Mesendoderm (in vitro differentiated cells): ENCODE results near the gene DCDC2.

Source experiments
- DNase-seq: peaks from one replicate; pipeline ENCODE4 v3.0.0; 2013
- H2AK5ac ChIP-seq: 2 replicates; pipeline ENCODE4 v1.6.1; 2013; ENCODE audit warnings: low read length, inconsistent platforms
- H2BK120ac ChIP-seq: 2 replicates; pipeline ENCODE4 v1.6.1; 2013; ENCODE audit warnings: low read depth, mild to moderate bottlenecking, low read length, moderate library complexity, mixed read lengths
- H2BK15ac ChIP-seq: replicated peaks from 2 replicates; pipeline ENCODE4 v1.6.1; 2013; ENCODE audit warnings: low read depth, mild to moderate bottlenecking, moderate library complexity
- H2BK5ac ChIP-seq: 2 replicates; pipeline ENCODE4 v1.6.1; 2013; ENCODE audit warnings: low read length, inconsistent platforms
- H3K18ac ChIP-seq: 2 replicates; pipeline ENCODE4 v1.6.1; 2013; ENCODE audit warnings: mild to moderate bottlenecking, low read length, mixed read lengths
- H3K23ac ChIP-seq: one replicate; pipeline ENCODE4 v1.6.1; 2013; ENCODE audit warnings: low read length
- H3K27ac ChIP-seq: 2 replicates; pipeline ENCODE4 v1.5.1; 2013; ENCODE audit warnings: low read depth, mild to moderate bottlenecking, inconsistent platforms, low read length, moderate library complexity
- H3K27me3 ChIP-seq: 2 replicates; pipeline ENCODE4 v1.6.1; 2013; ENCODE audit warnings: low read length, control low read depth, mild to moderate bottlenecking, inconsistent platforms; ENCODE audit not compliant: insufficient read depth, poor library complexity
- H3K36me3 ChIP-seq: 2 replicates; pipeline ENCODE4 v1.6.1; 2013; ENCODE audit warnings: low read length, inconsistent platforms; ENCODE audit not compliant: control insufficient read depth, insufficient read depth
- H3K4ac ChIP-seq: one replicate; pipeline ENCODE4 v1.6.1; 2013; ENCODE audit warnings: low read depth, mild to moderate bottlenecking, low read length, moderate library complexity
- H3K4me1 ChIP-seq: 2 replicates; pipeline ENCODE4 v1.6.1; 2013; ENCODE audit warnings: low read depth, low read length, inconsistent platforms; ENCODE audit not compliant: control insufficient read depth
- H3K4me2 ChIP-seq: 2 replicates; pipeline ENCODE4 v1.6.1; 2013; ENCODE audit warnings: low read length
- H3K4me3 ChIP-seq: 2 replicates; pipeline ENCODE4 v1.5.1; 2013; ENCODE audit warnings: mild to moderate bottlenecking, low read length
- H3K56ac ChIP-seq: one replicate; pipeline ENCODE4 v1.6.1; 2013; ENCODE audit warnings: low read length
- H3K79me1 ChIP-seq: 2 replicates; pipeline ENCODE4 v1.6.1; 2013; ENCODE audit warnings: low read length, inconsistent platforms
- H3K79me2 ChIP-seq: 2 replicates; pipeline ENCODE4 v1.6.1; 2013; ENCODE audit warnings: mild to moderate bottlenecking, low read length; ENCODE audit not compliant: control insufficient read depth, insufficient read depth
- H3K9ac ChIP-seq: 2 replicates; pipeline ENCODE4 v1.6.1; 2013; ENCODE audit warnings: low read length, inconsistent platforms
- H4K5ac ChIP-seq: one replicate; pipeline ENCODE4 v1.6.1; 2013; ENCODE audit warnings: low read length
- H4K8ac ChIP-seq: one replicate; pipeline ENCODE4 v1.6.1; 2013; ENCODE audit warnings: low read depth, mild to moderate bottlenecking, control low read depth, low read length, moderate library complexity
- WGBS: extraction: QIAGEN DNeasy Blood & Tissue Kit; methylation state at CpG from one replicate; pipeline ENCODE4 v1.1.7; 2013; ENCODE audit warnings: low lambda C conversion rate, missing lambda C conversion rate; ENCODE audit not compliant: insufficient coverage; ENCODE audit errors: extremely low coverage; 5-methylcytosine and 5-hydroxymethylcytosine counted together

The DCDC2 gene

DNA sequence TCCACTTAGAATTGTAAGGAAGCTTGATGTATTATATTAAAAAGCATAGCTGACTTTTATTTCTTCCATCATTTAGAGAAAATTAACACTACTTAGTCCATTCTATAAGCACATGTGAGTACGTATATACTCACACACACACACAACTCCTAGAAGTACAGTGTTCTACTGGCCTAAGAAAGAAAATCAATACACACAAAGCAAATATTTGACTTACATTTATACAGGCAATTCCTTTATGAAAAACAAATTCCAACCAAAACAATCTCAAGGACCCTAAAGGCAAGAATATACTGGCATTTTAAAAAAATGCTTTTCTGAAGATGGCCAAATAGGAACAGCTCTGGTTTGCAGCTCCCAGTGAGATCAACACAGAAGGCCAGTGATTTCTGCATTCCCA lies 160.0 kb downstream of the DCDC2 start:
- H3K36me3 ChIP-seq: no peaks in the 10 kb centered on the region
- no peaks in the 10 kb centered on the region for H3K79me1 ChIP-seq
- no peak overlapping the region for H3K27ac ChIP-seq
- no peaks in the 10 kb centered on the region for H3K27me3 ChIP-seq
- no peaks in the 10 kb centered on the region for H3K4me1 ChIP-seq
- H2AK5ac ChIP-seq: no peak overlapping the region
- H3K79me2 ChIP-seq: no peaks in the 10 kb centered on the region
- no peak overlapping the region for H3K18ac ChIP-seq
- no peak overlapping the region for H3K56ac ChIP-seq
- no peak for DNase-seq
- H3K4ac ChIP-seq: no peak overlapping the region
- H3K9ac ChIP-seq: no peak overlapping the region
- no peak overlapping the region for H2BK15ac ChIP-seq
- H2BK120ac ChIP-seq: no peak overlapping the region
- no peak overlapping the region for H3K4me3 ChIP-seq
- no peak overlapping the region for H3K4me2 ChIP-seq
- no peak overlapping the region for H4K5ac ChIP-seq
- no peak overlapping the region for H3K23ac ChIP-seq
- no peak overlapping the region for H4K8ac ChIP-seq
- no CpG with 5 or more reads among the region's 1 CpG for WGBS
- H2BK5ac ChIP-seq: no peak overlapping the region

DNA sequence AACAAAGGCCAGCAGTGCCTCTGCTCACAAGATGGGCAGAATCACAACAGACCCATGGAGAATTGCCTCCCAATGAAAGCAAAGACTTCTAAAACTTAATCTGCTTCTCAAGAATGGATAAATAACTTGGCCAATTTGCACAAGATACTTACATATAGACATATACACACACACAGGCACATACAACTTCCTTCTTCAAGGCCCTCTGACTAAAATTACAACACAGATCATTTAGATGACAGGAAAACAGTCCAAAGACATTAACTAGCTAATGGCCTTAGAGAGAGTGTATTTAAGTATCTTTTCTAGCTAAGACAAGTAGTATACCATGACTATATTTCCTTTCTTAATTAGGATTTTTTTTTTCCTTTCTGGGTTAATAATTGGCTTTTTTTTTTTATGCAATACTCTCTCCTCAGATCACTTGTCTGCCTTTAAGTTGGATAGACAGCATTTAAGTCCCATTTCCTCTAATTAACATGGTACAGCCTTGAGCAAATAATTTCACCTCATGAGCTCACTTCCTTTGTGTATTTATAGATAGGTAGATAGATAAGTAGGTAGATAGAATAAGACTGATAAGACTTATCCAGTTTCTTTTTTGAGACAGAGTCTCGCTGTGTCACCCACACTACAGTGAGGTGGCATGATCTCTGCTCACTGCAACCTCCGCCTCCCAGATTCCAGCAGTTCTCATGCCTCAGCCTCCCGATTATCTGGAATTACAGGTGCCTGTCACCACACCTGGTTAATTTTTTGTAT lies 161.8 kb downstream of the DCDC2 start:
- Histone ChIP-seq H3K9ac (no peak overlapping the region), H3K36me3 (no peaks in the 10 kb centered on the region), H3K4me3 (no peak overlapping the region), H2BK120ac (no peak overlapping the region), H3K4ac (no peak overlapping the region), H3K27ac (no peak overlapping the region), H3K79me2 (no peaks in the 10 kb centered on the region), H4K5ac (no peak overlapping the region), H3K23ac (no peak overlapping the region), H3K4me2 (no peak overlapping the region), H2AK5ac (no peak overlapping the region), H3K18ac (no peak overlapping the region), H3K56ac (no peak overlapping the region), H3K79me1 (no peaks in the 10 kb centered on the region), H2BK5ac (no peak overlapping the region), H3K27me3 (no peaks in the 10 kb centered on the region), H3K4me1 (no peaks in the 10 kb centered on the region), H2BK15ac (no peak overlapping the region), H4K8ac (no peak overlapping the region)
- no CpG with 5 or more reads among the region's 3 CpGs for WGBS
- no peak for DNase-seq

DNA sequence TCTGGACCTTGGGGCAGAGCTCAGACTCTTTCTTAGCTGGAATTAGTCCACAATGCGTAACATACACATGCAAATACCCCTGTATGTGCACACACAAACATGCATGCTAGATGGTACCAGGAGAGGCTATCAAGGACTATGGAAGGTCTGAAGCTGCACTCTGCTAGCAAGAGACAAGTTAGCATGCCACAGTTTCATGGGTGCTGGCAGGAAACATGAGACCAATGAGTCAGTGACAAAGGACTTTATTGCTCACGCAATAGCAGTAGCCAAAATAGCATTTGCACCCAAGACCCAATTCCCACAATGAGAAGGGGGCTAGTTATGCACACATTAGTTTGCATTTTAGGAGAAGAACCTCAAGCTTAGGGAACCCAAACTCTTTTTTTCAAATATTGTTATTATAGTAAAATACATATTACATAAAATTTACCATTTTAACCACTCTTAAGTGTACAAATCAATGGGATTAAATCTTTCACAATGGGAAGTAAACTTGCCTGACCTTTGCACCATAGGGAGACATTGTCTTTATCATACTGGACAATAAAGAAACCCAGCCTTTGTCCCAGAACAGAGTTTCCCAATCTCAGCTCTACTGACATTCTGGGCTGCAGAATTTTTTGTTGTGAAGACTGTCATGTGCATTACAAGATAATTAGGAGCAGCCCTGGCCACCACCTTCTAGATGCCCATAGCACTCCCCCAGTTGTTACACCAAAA lies 162.7 kb downstream of the DCDC2 start:
- WGBS: no CpG with 5 or more reads among the region's 2 CpGs

DNA sequence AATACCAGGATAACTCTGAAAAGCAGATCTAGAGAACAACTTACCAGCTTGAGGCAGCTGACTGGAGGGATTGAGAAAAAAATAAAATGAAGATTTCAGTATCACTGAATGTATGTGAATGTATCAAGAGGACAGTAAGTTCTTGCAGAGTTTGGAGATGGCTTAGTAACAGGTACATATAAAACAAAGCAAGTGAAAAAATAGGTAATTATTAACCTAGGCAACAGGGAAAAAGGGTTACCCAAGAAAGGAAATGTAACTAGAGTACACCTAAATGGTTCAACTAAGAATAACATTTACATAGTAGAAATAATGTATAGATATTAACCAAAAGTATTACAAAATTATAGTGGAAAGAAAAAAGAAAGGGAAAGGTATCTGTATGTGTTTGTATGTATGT lies 164.5 kb downstream of the DCDC2 start:
- Histone ChIP-seq H3K9ac (no peak overlapping the region), H2BK120ac (no peak overlapping the region), H2BK15ac (no peak overlapping the region), H4K5ac (no peak overlapping the region), H3K4ac (no peak overlapping the region), H4K8ac (no peak overlapping the region), H3K23ac (no peak overlapping the region), H3K4me2 (no peak overlapping the region), H2BK5ac (no peak overlapping the region), H3K56ac (no peak overlapping the region), H2AK5ac (no peak overlapping the region), H3K36me3 (no peaks in the 10 kb centered on the region), H3K79me2 (no peaks in the 10 kb centered on the region), H3K79me1 (no peaks in the 10 kb centered on the region), H3K27ac (no peak overlapping the region), H3K27me3 (no peaks in the 10 kb centered on the region), H3K4me1 (no peaks in the 10 kb centered on the region), H3K18ac (no peak overlapping the region), H3K4me3 (no peak overlapping the region)
- no peak for DNase-seq

More for the DNA sequence above, 162.7 kb downstream of the DCDC2 start:
- Histone ChIP-seq H4K5ac (no peak overlapping the region), H3K4ac (no peak overlapping the region), H2BK120ac (no peak overlapping the region), H3K79me1 (no peaks in the 10 kb centered on the region), H3K4me2 (no peak overlapping the region), H3K56ac (no peak overlapping the region), H3K27me3 (no peaks in the 10 kb centered on the region), H3K36me3 (no peaks in the 10 kb centered on the region), H2BK15ac (no peak overlapping the region), H3K27ac (no peak overlapping the region), H3K23ac (no peak overlapping the region), H2BK5ac (no peak overlapping the region), H3K9ac (no peak overlapping the region), H4K8ac (no peak overlapping the region), H3K4me3 (no peak overlapping the region), H3K4me1 (no peaks in the 10 kb centered on the region), H2AK5ac (no peak overlapping the region), H3K18ac (no peak overlapping the region), H3K79me2 (no peaks in the 10 kb centered on the region)
- DNase-seq: no peak

DNA sequence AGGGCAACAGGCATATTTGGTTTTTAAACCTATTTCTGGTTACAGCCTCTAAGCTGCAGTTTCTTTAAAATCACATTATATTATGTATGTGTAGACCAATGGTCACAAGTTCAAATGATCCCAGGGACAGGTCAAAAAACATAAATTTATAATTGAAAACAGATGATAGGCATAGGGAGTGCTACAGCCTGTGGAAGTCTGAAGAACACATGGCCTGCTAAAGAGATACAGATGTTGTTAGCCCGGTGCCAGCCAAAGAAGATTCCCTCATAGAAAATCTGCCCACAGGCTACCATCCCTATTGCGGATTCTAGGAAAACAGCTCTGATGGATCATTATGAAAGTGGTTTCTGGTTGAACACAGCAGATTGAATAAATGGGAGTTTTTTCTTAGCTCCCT lies 166.5 kb downstream of the DCDC2 start:
- Histone ChIP-seq H4K5ac (no peak overlapping the region), H3K23ac (no peak overlapping the region), H3K9ac (no peak overlapping the region), H2BK120ac (no peak overlapping the region), H3K4ac (no peak overlapping the region), H3K4me3 (no peak overlapping the region), H2BK5ac (no peak overlapping the region), H3K4me1 (no peaks in the 10 kb centered on the region), H4K8ac (no peak overlapping the region), H3K79me1 (no peaks in the 10 kb centered on the region), H3K36me3 (no peaks in the 10 kb centered on the region), H2BK15ac (no peak overlapping the region), H2AK5ac (no peak overlapping the region), H3K79me2 (no peaks in the 10 kb centered on the region), H3K4me2 (no peak overlapping the region), H3K56ac (no peak overlapping the region), H3K18ac (no peak overlapping the region), H3K27me3 (no peaks in the 10 kb centered on the region), H3K27ac (no peak overlapping the region)
- no peak for DNase-seq
- WGBS: no CpG with 5 or more reads among the region's 2 CpGs
